IPS DF 6.9 (cell line): ENCODE measurements around the gene COMMD6.

Experiments
- DNase-seq: peaks from one replicate; pipeline ENCODE4 v3.0.0-alpha.2; 2013; ENCODE audit warnings: low read depth, low spot score
- H3K27ac ChIP-seq: one replicate; pipeline ENCODE4 v1.5.1; 2013; ENCODE audit warnings: low read length, control low read depth
- H3K27me3 ChIP-seq: 2 replicates; pipeline ENCODE4 v1.6.1; 2013; ENCODE audit warnings: mild to moderate bottlenecking, low read length; ENCODE audit not compliant: control insufficient read depth, insufficient read depth
- H3K36me3 ChIP-seq: 2 replicates; pipeline ENCODE4 v1.6.1; 2013; ENCODE audit warnings: low read length; ENCODE audit not compliant: control insufficient read depth, insufficient read depth
- H3K4me1 ChIP-seq: 2 replicates; pipeline ENCODE4 v1.6.1; 2013; ENCODE audit warnings: low read length; ENCODE audit not compliant: control insufficient read depth, insufficient read depth
- H3K4me3 ChIP-seq: 2 replicates; pipeline ENCODE4 v1.5.1; 2013; ENCODE audit warnings: mild to moderate bottlenecking, low read length
- H3K9me3 ChIP-seq: 2 replicates; pipeline ENCODE4 v1.6.1; 2013; ENCODE audit warnings: low read length, inconsistent platforms; ENCODE audit not compliant: control insufficient read depth, insufficient read depth
- WGBS: extraction: QIAGEN DNeasy Blood & Tissue Kit; methylation state at CpG from one replicate; pipeline ENCODE4 v1.1.7; 2013; ENCODE audit warnings: mixed read lengths, missing lambda C conversion rate; ENCODE audit not compliant: insufficient read length, insufficient coverage; 5-methylcytosine and 5-hydroxymethylcytosine counted together

The COMMD6 gene

GRCh38 chr13:75506018-75506417 lies 31.6 kb downstream of the COMMD6 start:
- Histone ChIP-seq H3K27ac (no peak overlapping the region), H3K4me1 (no peaks in the 10 kb centered on the region), H3K27me3 (no peaks in the 10 kb centered on the region), H3K36me3 (no peaks in the 10 kb centered on the region), H3K4me3 (no peak overlapping the region), H3K9me3 (no peaks in the 10 kb centered on the region)
- DNase-seq = no peak
- no CpG with 5 or more reads among the region's 1 CpG for WGBS

GRCh38 chr13:75505327-75505726 lies 32.3 kb downstream of the COMMD6 start:
- H3K9me3 ChIP-seq = no peaks in the 10 kb centered on the region
- no peak overlapping the region for H3K27ac ChIP-seq
- H3K4me3 ChIP-seq = no peak overlapping the region
- no peak for DNase-seq
- no peaks in the 10 kb centered on the region for H3K4me1 ChIP-seq
- H3K27me3 ChIP-seq = no peaks in the 10 kb centered on the region
- WGBS = no CpG with 5 or more reads among the region's 3 CpGs
- H3K36me3 ChIP-seq = no peaks in the 10 kb centered on the region

GRCh38 chr13:75495938-75496337 lies 41.7 kb downstream of the COMMD6 start:
- no CpG with 5 or more reads among the region's 5 CpGs for whole genome bisulfite sequencing
- Histone ChIP-seq H3K9me3 (no peaks in the 10 kb centered on the region), H3K27ac (no peak overlapping the region), H3K27me3 (no peaks in the 10 kb centered on the region), H3K4me3 (no peak overlapping the region), H3K36me3 (no peaks in the 10 kb centered on the region), H3K4me1 (no peaks in the 10 kb centered on the region)
- DNase-seq = no peak

GRCh38 chr13:75494491-75494890 lies 43.1 kb downstream of the COMMD6 start:
- Histone ChIP-seq H3K9me3 (no peaks in the 10 kb centered on the region), H3K4me3 (no peak overlapping the region), H3K27me3 (no peaks in the 10 kb centered on the region), H3K4me1 (no peaks in the 10 kb centered on the region), H3K36me3 (no peaks in the 10 kb centered on the region), H3K27ac (no peak overlapping the region)
- no peak for DNase-seq
- no CpG with 5 or more reads among the region's 1 CpG for WGBS

GRCh38 chr13:75493156-75493555 lies 44.5 kb downstream of the COMMD6 start:
- Histone ChIP-seq H3K4me1 (no peaks in the 10 kb centered on the region), H3K36me3 (no peaks in the 10 kb centered on the region), H3K4me3 (no peak overlapping the region), H3K9me3 (no peaks in the 10 kb centered on the region), H3K27me3 (no peaks in the 10 kb centered on the region), H3K27ac (no peak overlapping the region)
- no peak for DNase-seq

- Histone ChIP-seq H3K9me3 (no peaks in the 10 kb centered on the region), H3K27me3 (no peaks in the 10 kb centered on the region), H3K4me1 (no peaks in the 10 kb centered on the region), H3K4me3 (no peak overlapping the region), H3K27ac (no peak overlapping the region), H3K36me3 (no peaks in the 10 kb centered on the region)
- WGBS = no CpG with 5 or more reads among the region's 5 CpGs
- no peak for DNase-seq
Observed at GRCh38 chr13:75492389-75492788, 45.3 kb downstream of the COMMD6 start.

GRCh38 chr13:75491376-75491775 lies 46.3 kb downstream of the COMMD6 start:
- Histone ChIP-seq H3K27me3 (no peaks in the 10 kb centered on the region), H3K27ac (no peak overlapping the region), H3K36me3 (no peaks in the 10 kb centered on the region), H3K4me3 (no peak overlapping the region), H3K4me1 (no peaks in the 10 kb centered on the region), H3K9me3 (no peaks in the 10 kb centered on the region)
- DNase-seq = no peak
- WGBS = no CpG with 5 or more reads among the region's 2 CpGs

GRCh38 chr13:75489502-75490263 lies 48.0 kb downstream of the COMMD6 start:
- Histone ChIP-seq H3K36me3 (no peaks in the 10 kb centered on the region), H3K4me1 (peaks cover 3% of the 10 kb centered on the region; the same call in 1 of the 2 replicates), H3K9me3 (no peaks in the 10 kb centered on the region), H3K27me3 (no peaks in the 10 kb centered on the region), H3K27ac (no peak overlapping the region), H3K4me3 (no peak overlapping the region)
- WGBS = no CpG with 5 or more reads among the region's 10 CpGs
- no peak for DNase-seq

- no peaks in the 10 kb centered on the region for H3K27me3 ChIP-seq
- no peak overlapping the region for H3K27ac ChIP-seq
- H3K4me1 ChIP-seq = peaks cover 3% of the 10 kb centered on the region; the same call in 1 of the 2 replicates
- no peak for DNase-seq
- H3K9me3 ChIP-seq = no peaks in the 10 kb centered on the region
- no CpG with 5 or more reads among the region's 5 CpGs for WGBS
- H3K36me3 ChIP-seq = no peaks in the 10 kb centered on the region
- H3K4me3 ChIP-seq = no peak overlapping the region
Observed at GRCh38 chr13:75486146-75487062, 51.2 kb downstream of the COMMD6 start.

- peaks cover 5% of the 10 kb centered on the region for H3K4me1 ChIP-seq
- no CpG with 5 or more reads among the region's 1 CpG for WGBS
- H3K9me3 ChIP-seq = no peaks in the 10 kb centered on the region
- H3K27ac ChIP-seq = no peak overlapping the region
- H3K4me3 ChIP-seq = no peak overlapping the region
- no peaks in the 10 kb centered on the region for H3K36me3 ChIP-seq
- peaks cover 2% of the 10 kb centered on the region; the same call in 1 of the 2 replicates for H3K27me3 ChIP-seq
- DNase-seq = no peak
Observed at GRCh38 chr13:75485286-75486062, 52.2 kb downstream of the COMMD6 start.
